Measurements from ENCODE around the gene KRT36.

DNA sequence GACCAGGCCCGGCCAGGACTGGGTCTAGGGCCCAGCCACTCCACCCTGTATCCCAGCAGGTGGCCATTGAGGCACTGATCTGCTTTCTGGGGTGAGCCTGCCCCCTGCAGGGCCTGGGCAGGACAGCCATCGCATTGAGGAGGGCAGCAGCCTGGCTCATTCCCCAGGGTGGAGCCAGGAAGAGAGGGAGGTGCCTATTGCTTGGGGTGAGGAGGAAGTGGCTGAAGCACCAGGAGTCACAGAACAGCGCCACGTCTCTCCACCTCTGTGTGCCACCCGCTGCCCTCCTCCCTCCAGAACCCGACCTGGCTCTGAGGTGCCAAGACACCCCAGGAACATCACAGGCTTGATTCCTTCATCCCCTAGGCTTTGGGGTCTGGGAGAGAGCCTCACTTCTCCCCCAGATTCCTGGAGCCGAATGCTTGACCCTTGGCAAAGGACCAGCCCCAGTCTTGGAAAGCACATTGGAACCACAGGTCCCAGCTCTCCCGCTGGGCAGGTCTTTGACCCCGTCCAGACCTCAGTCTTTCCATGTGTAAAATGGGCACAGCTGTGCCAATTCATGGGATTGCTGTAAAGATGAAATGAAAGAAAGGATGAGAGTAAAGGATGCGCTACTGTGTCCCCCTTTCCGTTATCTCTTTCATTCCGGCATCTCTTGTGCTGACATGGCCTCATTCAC is 7.2 kb upstream of the KRT36 start:
- TF ChIP-seq POLR2AphosphoS5 (IDR thresholded peaks at IDR 0.05; ENCODE audit: low read depth, low read length) (no peak), SIN3A (IDR thresholded peaks at IDR 0.05; ENCODE audit: borderline replicate concordance, insufficient read depth, low read length) (no peak), TAF1 (IDR thresholded peaks at IDR 0.05; ENCODE audit: borderline replicate concordance, insufficient read depth, low read length) (no peak)
- TF ChIP-seq, protein P1, sequence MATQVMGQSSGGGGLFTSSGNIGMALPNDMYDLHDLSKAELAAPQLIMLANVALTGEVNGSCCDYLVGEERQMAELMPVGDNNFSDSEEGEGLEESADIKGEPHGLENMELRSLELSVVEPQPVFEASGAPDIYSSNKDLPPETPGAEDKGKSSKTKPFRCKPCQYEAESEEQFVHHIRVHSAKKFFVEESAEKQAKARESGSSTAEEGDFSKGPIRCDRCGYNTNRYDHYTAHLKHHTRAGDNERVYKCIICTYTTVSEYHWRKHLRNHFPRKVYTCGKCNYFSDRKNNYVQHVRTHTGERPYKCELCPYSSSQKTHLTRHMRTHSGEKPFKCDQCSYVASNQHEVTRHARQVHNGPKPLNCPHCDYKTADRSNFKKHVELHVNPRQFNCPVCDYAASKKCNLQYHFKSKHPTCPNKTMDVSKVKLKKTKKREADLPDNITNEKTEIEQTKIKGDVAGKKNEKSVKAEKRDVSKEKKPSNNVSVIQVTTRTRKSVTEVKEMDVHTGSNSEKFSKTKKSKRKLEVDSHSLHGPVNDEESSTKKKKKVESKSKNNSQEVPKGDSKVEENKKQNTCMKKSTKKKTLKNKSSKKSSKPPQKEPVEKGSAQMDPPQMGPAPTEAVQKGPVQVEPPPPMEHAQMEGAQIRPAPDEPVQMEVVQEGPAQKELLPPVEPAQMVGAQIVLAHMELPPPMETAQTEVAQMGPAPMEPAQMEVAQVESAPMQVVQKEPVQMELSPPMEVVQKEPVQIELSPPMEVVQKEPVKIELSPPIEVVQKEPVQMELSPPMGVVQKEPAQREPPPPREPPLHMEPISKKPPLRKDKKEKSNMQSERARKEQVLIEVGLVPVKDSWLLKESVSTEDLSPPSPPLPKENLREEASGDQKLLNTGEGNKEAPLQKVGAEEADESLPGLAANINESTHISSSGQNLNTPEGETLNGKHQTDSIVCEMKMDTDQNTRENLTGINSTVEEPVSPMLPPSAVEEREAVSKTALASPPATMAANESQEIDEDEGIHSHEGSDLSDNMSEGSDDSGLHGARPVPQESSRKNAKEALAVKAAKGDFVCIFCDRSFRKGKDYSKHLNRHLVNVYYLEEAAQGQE (IDR thresholded peaks at IDR 0.05; ENCODE audit: insufficient read depth in 1 of 2, low read depth in 2 of 2, low read length in 2 of 2), result no peak

Data from PFSK-1 (cell line).